SH-SY5Y (cell line): ENCODE data around the gene ARHGAP40.

ENCODE experiments used
- GATA2 ChIP-seq: IDR thresholded peaks from 2 replicates; pipeline ENCODE4 v1.6.1; 2011; ENCODE audit warnings: mild to moderate bottlenecking, low read depth, low read length
- GATA3 ChIP-seq: IDR thresholded peaks from 2 replicates; pipeline ENCODE4 v1.6.1; 2011; ENCODE audit warnings: low read depth, mild to moderate bottlenecking, low read length, moderate library complexity

- no peak for TF ChIP-seq GATA3
- no peak for TF ChIP-seq GATA2
Measured at GRCh38 chr20:38579219-38579910, 22.2 kb upstream of the ARHGAP40 start.
